Esophagus squamous epithelium (tissue), 5 donors: Measurements from ENCODE around the gene DOC2A. TPM values are rescaled to one million over a fixed set of nuclear protein-coding genes. Genes with fewer than 3 reads are reported as not detected.

Experiments
- DNase-seq: peaks from one replicate; lab custom pipeline; 2025; lab: John Stamatoyannopoulos, UW
- H3K27ac ChIP-seq, 4 donors: fragments of 200-600 bp; sonication (generic); one replicate each; pipeline ENCODE4 v1.5.1; 2016 to 2019; ENCODE audit warnings: mild to moderate bottlenecking in 1 of 4
- H3K27me3 ChIP-seq, 4 donors: fragments of 200-600 bp; sonication (generic); 1 replicate in 3 of 4; 2 replicates in 1 of 4; pipeline versions ENCODE4 v1.5.1 to v1.6.0; 2017 to 2021; ENCODE audit warnings: antibody characterized with exemption in 1 of 4
- H3K36me3 ChIP-seq, 3 donors: fragments of 200-600 bp; sonication (generic); one replicate each; pipeline ENCODE4 v1.5.1; 2016 to 2019
- H3K4me1 ChIP-seq, 3 donors: fragments of 200-600 bp; sonication (generic); one replicate each; pipeline ENCODE4 v1.5.1; 2017 to 2019
- H3K4me3 ChIP-seq, 4 donors: fragments of 200-600 bp; sonication (generic); 1 replicate in 3 of 4; 2 replicates in 1 of 4; pipeline ENCODE4 v1.5.1; 2016 to 2019; ENCODE audit warnings: mild to moderate bottlenecking in 2 of 4, moderate library complexity in 1 of 4
- H3K9me3 ChIP-seq, 3 donors: fragments of 200-600 bp; sonication (generic); one replicate each; pipeline ENCODE4 v1.5.1; 2016 to 2019
- CTCF ChIP-seq, 6 experiments: fragments of 450-650 bp in 4 of 6; fragments of 200-600 bp in 2 of 6; sonication (generic) in 2 of 6; IDR thresholded peaks; one replicate each; pipeline ENCODE4 v1.5.1; 2016 to 2019; ENCODE audit warnings: antibody characterized with exemption in 6 of 6, mild to moderate bottlenecking in 4 of 6, moderate library complexity in 4 of 6
- POLR2A ChIP-seq, 4 donors: fragments of 450-650 bp; IDR thresholded peaks; one replicate each; pipeline ENCODE4 v1.6.1; 2017; ENCODE audit warnings: antibody characterized with exemption in 4 of 4, mild to moderate bottlenecking in 4 of 4, moderate library complexity in 3 of 4
- WGBS, 2 donors: methylation state at CpG; one replicate each; pipeline ENCODE4 v1.1.5; 2018; 5-methylcytosine and 5-hydroxymethylcytosine counted together
- intact Hi-C: fragments of 100-400 bp; cut with DNase I; formaldehyde crosslinking; loops from one replicate; pipeline ENCODE4 v1.15.0; 2022
- total RNA-seq, 4 donors: library from RNA; depleted of rRNA; stranded (reverse); fragments of >200 nt; gene quantifications; one replicate each; pipeline ENCODE4 v1.1.0, GENCODE V29; 2016
- donor health status: DM: yes; HTN: yes; CAD: no.

The DOC2A gene
- total RNA-seq, 4 donors from 2014 or later, result 0.50 to 0.76 TPM; not detected in 2

- intact Hi-C loops, result no loop called here
- no peak overlapping the region for H3K27ac ChIP-seq
- TF ChIP-seq POLR2A (IDR thresholded peaks at IDR 0.05) (no peak), CTCF (IDR thresholded peaks at IDR 0.05) (no peak)
- WGBS, 2 donors, result 31 to 32% methylated on average over 15 to 20 of the region's 26 CpGs
- no peak overlapping the region for H3K4me3 ChIP-seq
- peaks cover 14 to 62% (median 17%) of the 10 kb centered on the region in 4 donors for H3K27me3 ChIP-seq
- H3K9me3 ChIP-seq, result no peaks in the 10 kb centered on the region
- no peaks in the 10 kb centered on the region for H3K36me3 ChIP-seq
- no peak for DNase-seq
- peaks cover 12 to 36% (median 20%) of the 10 kb centered on the region in 3 donors for H3K4me1 ChIP-seq
Measured at GRCh38 chr16:30009085-30009862, 1.6 kb downstream of the DOC2A start.

GRCh38 chr16:30007378-30007895, 3.4 kb downstream of the DOC2A start:
- Histone ChIP-seq H3K36me3 (peaks cover 0 to 17% (median 0%) of the 10 kb centered on the region in 3 donors), H3K27me3 (peaks cover 14 to 58% (median 17%) of the 10 kb centered on the region in 4 donors), H3K9me3 (no peaks in the 10 kb centered on the region), H3K27ac (no peak overlapping the region), H3K4me3 (no peak overlapping the region), H3K4me1 (peaks cover 12 to 36% (median 20%) of the 10 kb centered on the region in 3 donors)
- no peak for TF ChIP-seq POLR2A (IDR thresholded peaks at IDR 0.05)
- no peak for TF ChIP-seq CTCF (IDR thresholded peaks at IDR 0.05)
- 29 to 100% methylated on average over 1 of the region's 11 CpGs for WGBS, 2 donors
- intact Hi-C loops, result no loop called here
- no peak for DNase-seq

- 100% methylated on average over 1 of the region's 34 CpGs; no CpG with 5 or more reads in 1 of the 2 donors for WGBS, 2 donors
- H3K9me3 ChIP-seq, result no peaks in the 10 kb centered on the region
- intact Hi-C loops, result no loop called here
- peaks cover 12 to 33% (median 20%) of the 10 kb centered on the region in 3 donors for H3K4me1 ChIP-seq
- H3K4me3 ChIP-seq, result no peak overlapping the region
- H3K27me3 ChIP-seq, result peaks cover 11 to 52% (median 15%) of the 10 kb centered on the region in 4 donors
- no peak for TF ChIP-seq POLR2A (IDR thresholded peaks at IDR 0.05)
- no peak for TF ChIP-seq CTCF (IDR thresholded peaks at IDR 0.05)
- no peak for DNase-seq
- H3K27ac ChIP-seq, result no peak overlapping the region
- H3K36me3 ChIP-seq, result peaks cover 0 to 23% (median 0%) of the 10 kb centered on the region in 3 donors
Measured at GRCh38 chr16:30006659-30007377, 4.0 kb downstream of the DOC2A start.

GRCh38 chr16:30006095-30006473, 4.7 kb downstream of the DOC2A start:
- H3K4me1 ChIP-seq, result peaks cover 7 to 25% (median 13%) of the 10 kb centered on the region in 3 donors
- no peak overlapping the region for H3K27ac ChIP-seq
- no peak overlapping the region for H3K4me3 ChIP-seq
- peaks cover 4 to 44% (median 12%) of the 10 kb centered on the region in 4 donors for H3K27me3 ChIP-seq
- intact Hi-C loops, result no loop called here
- DNase-seq, result no peak
- TF ChIP-seq CTCF (IDR thresholded peaks at IDR 0.05) (no peak), POLR2A (IDR thresholded peaks at IDR 0.05) (no peak)
- peaks cover 0 to 31% (median 0%) of the 10 kb centered on the region in 3 donors for H3K36me3 ChIP-seq
- 78 to 89% methylated on average over 3 to 13 of the region's 18 CpGs for WGBS, 2 donors
- no peaks in the 10 kb centered on the region for H3K9me3 ChIP-seq
